Astrocyte (in vitro differentiated cells and primary cell): ENCODE measurements around the gene SEC31A. TPM values are rescaled to one million over a fixed set of nuclear protein-coding genes. Genes with fewer than 3 reads are reported as not detected.
"Not testable (repeated sequence)": the region's sequence is repeated elsewhere in the genome, so short reads cannot be mapped to it uniquely, and the experiment has no call there.

ENCODE experiments used
- DNase-seq: peaks from one replicate; pipeline ENCODE4 v3.0.0-alpha.2; 2010; ENCODE audit warnings: low read depth
- FAIRE-seq: peaks from 2 replicates; lab custom pipeline; 2011; peaks lifted over from hg19 to GRCh38; lab: Jason Lieb, UNC
- H2AFZ ChIP-seq: 2 replicates; pipeline ENCODE4 v1.6.0; 2012; ENCODE audit warnings: low read depth, low read length, inconsistent platforms
- H3K27ac ChIP-seq: 2 replicates; pipeline ENCODE4 v1.5.1; 2011; ENCODE audit warnings: low read depth, low read length, inconsistent platforms
- H3K27me3 ChIP-seq: 2 replicates; pipeline ENCODE4 v1.6.0; 2011; ENCODE audit warnings: low read length, inconsistent platforms; ENCODE audit not compliant: insufficient read depth
- H3K36me3 ChIP-seq: 2 replicates; pipeline ENCODE4 v1.5.1; 2011; ENCODE audit warnings: low read length, inconsistent platforms; ENCODE audit not compliant: insufficient read depth
- H3K4me1 ChIP-seq: 2 replicates; pipeline ENCODE4 v1.5.1; 2011; ENCODE audit warnings: low read length, inconsistent platforms; ENCODE audit not compliant: insufficient read depth
- H3K4me2 ChIP-seq: 2 replicates; pipeline ENCODE4 v1.6.0; 2012; ENCODE audit warnings: low read length, inconsistent platforms
- H3K4me3 ChIP-seq: 2 replicates; pipeline ENCODE4 v1.5.1; 2011; ENCODE audit warnings: low read depth, mild to moderate bottlenecking, low read length, inconsistent platforms; ENCODE audit not compliant: insufficient read depth
- H3K79me2 ChIP-seq: 2 replicates; pipeline ENCODE4 v1.6.0; 2012; ENCODE audit warnings: mild to moderate bottlenecking, low read length, inconsistent platforms; ENCODE audit not compliant: insufficient read depth
- H3K9ac ChIP-seq: 2 replicates; pipeline ENCODE4 v1.6.0; 2012; ENCODE audit warnings: mild to moderate bottlenecking, low read length, inconsistent platforms
- H3K9me3 ChIP-seq: 2 replicates; pipeline ENCODE4 v1.5.1; 2012; ENCODE audit warnings: low read depth, mild to moderate bottlenecking, low read length, inconsistent platforms; ENCODE audit not compliant: insufficient read depth
- H4K20me1 ChIP-seq: 2 replicates; pipeline ENCODE4 v1.6.0; 2012; ENCODE audit warnings: low read length, inconsistent platforms; ENCODE audit not compliant: insufficient read depth
- H3K27ac Mint-ChIP-seq: one replicate; pipeline ENCODE4 v1.8.0; 2021; ENCODE audit warnings: mild to moderate bottlenecking, mixed read lengths; ENCODE audit not compliant: unreplicated experiment
- H3K27me3 Mint-ChIP-seq: one replicate; pipeline ENCODE4 v1.8.0; 2021; ENCODE audit warnings: low read depth, mixed read lengths; ENCODE audit not compliant: unreplicated experiment
- H3K36me3 Mint-ChIP-seq: one replicate; pipeline ENCODE4 v1.8.0; 2021; ENCODE audit warnings: low read depth, mixed read lengths; ENCODE audit not compliant: unreplicated experiment
- H3K4me1 Mint-ChIP-seq: one replicate; pipeline ENCODE4 v1.8.0; 2021; ENCODE audit warnings: low read depth, mixed read lengths; ENCODE audit not compliant: unreplicated experiment
- H3K4me3 Mint-ChIP-seq: one replicate; pipeline ENCODE4 v1.8.0; 2021; ENCODE audit warnings: mild to moderate bottlenecking, moderate library complexity, mixed read lengths; ENCODE audit not compliant: unreplicated experiment
- H3K9me3 Mint-ChIP-seq: one replicate; pipeline ENCODE4 v1.8.0; 2021; ENCODE audit warnings: mild to moderate bottlenecking, mixed read lengths; ENCODE audit not compliant: unreplicated experiment
- CTCF ChIP-seq: IDR thresholded peaks from 2 replicates; pipeline ENCODE4 v1.5.1; 2011; ENCODE audit warnings: low read depth, mild to moderate bottlenecking, inconsistent platforms, low read length, moderate library complexity; ENCODE audit not compliant: insufficient read depth
- EZH2 ChIP-seq: IDR thresholded peaks from 2 replicates; pipeline ENCODE4 v1.6.1; 2012; ENCODE audit warnings: mild to moderate bottlenecking, low read length, inconsistent platforms; ENCODE audit not compliant: insufficient read depth
- total RNA-seq: library from RNA; stranded (reverse); gene quantifications from 2 replicates; pipeline ENCODE4 v1.2.1, GENCODE V29; 2021

Gene SEC31A
- total RNA-seq, 1 donor from 2014 or later = 471 TPM

- Histone ChIP-seq H4K20me1 (peaks cover 29% of the 10 kb centered on the region), H3K27me3 (no peaks in the 10 kb centered on the region), H3K4me2 (no peak overlapping the region), H2AFZ (no peak overlapping the region), H3K9me3 (no peaks in the 10 kb centered on the region), H3K9ac (no peak overlapping the region), H3K36me3 (peaks cover 52% of the 10 kb centered on the region), H3K27ac (no peak overlapping the region), H3K79me2 (no peaks in the 10 kb centered on the region), H3K4me1 (peaks cover 6% of the 10 kb centered on the region), H3K4me3 (no peak overlapping the region)
- no peaks in the 10 kb centered on the region for H3K27me3 Mint-ChIP-seq
- TF ChIP-seq CTCF (no peak), EZH2 (no peak)
- no peak for FAIRE-seq
- H3K4me1 Mint-ChIP-seq = peaks cover 23% of the 10 kb centered on the region
- H3K27ac Mint-ChIP-seq = no peak overlapping the region
- H3K4me3 Mint-ChIP-seq = no peak overlapping the region
- peaks cover 22% of the 10 kb centered on the region for H3K36me3 Mint-ChIP-seq
- H3K9me3 Mint-ChIP-seq = no peaks in the 10 kb centered on the region
- no peak for DNase-seq
Measured at GRCh38 chr4:82818664-82819662, 72.0 kb downstream of the SEC31A start.

GRCh38 chr4:82816874-82817273 is 74.1 kb downstream of the SEC31A start:
- peaks cover 17% of the 10 kb centered on the region for H3K36me3 Mint-ChIP-seq
- not testable (repeated sequence) for H3K79me2 ChIP-seq, H3K9me3 Mint-ChIP-seq, DNase-seq, H2AFZ ChIP-seq, H3K27ac ChIP-seq, H3K27me3 ChIP-seq, H3K9ac ChIP-seq, H3K4me3 Mint-ChIP-seq, H3K4me2 ChIP-seq, H3K4me1 ChIP-seq, H3K27ac Mint-ChIP-seq, H3K27me3 Mint-ChIP-seq, H3K4me3 ChIP-seq, FAIRE-seq, H3K9me3 ChIP-seq
- H3K36me3 ChIP-seq = peaks cover 38% of the 10 kb centered on the region
- H3K4me1 Mint-ChIP-seq = peaks cover 20% of the 10 kb centered on the region
- peaks cover 12% of the 10 kb centered on the region for H4K20me1 ChIP-seq

GRCh38 chr4:82814034-82814433 is 76.9 kb downstream of the SEC31A start:
- Histone ChIP-seq H3K9ac (no peak overlapping the region), H3K27ac (no peak overlapping the region), H3K4me3 (no peak overlapping the region), H4K20me1 (peaks cover 9% of the 10 kb centered on the region), H3K79me2 (no peaks in the 10 kb centered on the region), H3K4me1 (no peaks in the 10 kb centered on the region), H3K27me3 (no peaks in the 10 kb centered on the region), H3K36me3 (peaks cover 14% of the 10 kb centered on the region), H3K4me2 (no peak overlapping the region), H2AFZ (no peak overlapping the region), H3K9me3 (no peaks in the 10 kb centered on the region)
- TF ChIP-seq CTCF (no peak), EZH2 (no peak)
- FAIRE-seq = no peak
- H3K4me3 Mint-ChIP-seq = no peak overlapping the region
- peaks cover 9% of the 10 kb centered on the region for H3K36me3 Mint-ChIP-seq
- no peaks in the 10 kb centered on the region for H3K9me3 Mint-ChIP-seq
- H3K27ac Mint-ChIP-seq = no peak overlapping the region
- H3K27me3 Mint-ChIP-seq = no peaks in the 10 kb centered on the region
- peaks cover 13% of the 10 kb centered on the region for H3K4me1 Mint-ChIP-seq
- DNase-seq = no peak
